Stimulated activated CD4-positive, alpha-beta T cell treated with anti-CD3 and anti-CD28 coated beads, Interleukin-4, amount 100 ng/mL, for 4 hours (primary cell): ENCODE data around the gene CCDC81.
A peak's percentile ranks its signal among the peaks of the same experiment; 100 is the strongest.

Experiments used
- DNase-seq, 2 experiments: peaks; one replicate each; pipeline ENCODE4 v3.0.0-alpha.2; 2020

CCDC81 gene

GRCh38 chr11:86442827-86443226 is 68.1 kb downstream of the CCDC81 start:
- DNase-seq = no peak

GRCh38 chr11:86443415-86443814 is 68.7 kb downstream of the CCDC81 start:
- no peak for DNase-seq

- DNase-seq = no peak
Observed at GRCh38 chr11:86444981-86445380, 70.3 kb downstream of the CCDC81 start.

- no peak for DNase-seq
Observed at GRCh38 chr11:86446163-86446923, 71.7 kb downstream of the CCDC81 start.

- DNase-seq = no peak
Observed at GRCh38 chr11:86446924-86447285, 72.2 kb downstream of the CCDC81 start.

GRCh38 chr11:86447763-86448480 is 73.2 kb downstream of the CCDC81 start:
- no peak for DNase-seq

- DNase-seq = no peak
Observed at GRCh38 chr11:86449993-86450629, 75.4 kb downstream of the CCDC81 start.

GRCh38 chr11:86453290-86454030 is 78.8 kb downstream of the CCDC81 start:
- no peak for DNase-seq

GRCh38 chr11:86456075-86456939 is 81.6 kb downstream of the CCDC81 start:
- peak; percentile 56 to 77 for DNase-seq

- no peak for DNase-seq
Observed at GRCh38 chr11:86458294-86459001, 83.8 kb downstream of the CCDC81 start.

- no peak for DNase-seq
Observed at GRCh38 chr11:86459002-86459385, 84.3 kb downstream of the CCDC81 start.

- no peak for DNase-seq
Observed at GRCh38 chr11:86459682-86460460, 85.2 kb downstream of the CCDC81 start.

GRCh38 chr11:86460461-86461385 is 86.0 kb downstream of the CCDC81 start:
- DNase-seq = no peak

GRCh38 chr11:86461892-86462291 is 87.2 kb downstream of the CCDC81 start:
- no peak for DNase-seq

- no peak for DNase-seq
Observed at GRCh38 chr11:86463120-86463519, 88.4 kb downstream of the CCDC81 start.

GRCh38 chr11:86463955-86464354 is 89.3 kb downstream of the CCDC81 start:
- no peak for DNase-seq

GRCh38 chr11:86464509-86465221 is 90.0 kb downstream of the CCDC81 start:
- DNase-seq = no peak

GRCh38 chr11:86468169-86468568 is 93.5 kb downstream of the CCDC81 start:
- DNase-seq = no peak
